Lung (tissue), 12 donors: Measurements from ENCODE around the gene ASCC1. TPM values are rescaled to one million over a fixed set of nuclear protein-coding genes. Genes with fewer than 3 reads are reported as not detected.

ENCODE experiments used
- ATAC-seq: fragments of 200-7000 bp; cut with Tn5 transposase; one replicate; pipeline ENCODE4 v1.9.1; 2020; ENCODE audit warnings: moderate number of reproducible peaks; ENCODE audit not compliant: insufficient read depth, low FRiP score
- DNase-seq, 3 donors: peaks; one replicate each; pipeline ENCODE4 v3.0.0-alpha.2; 2013 to 2017
- H3K27ac ChIP-seq, 2 donors: one replicate each; pipeline ENCODE4 v1.5.1; 2013; ENCODE audit warnings: mild to moderate bottlenecking in 2 of 2, moderate library complexity in 2 of 2, control low read depth in 1 of 2, inconsistent platforms in 1 of 2, low read depth in 1 of 2, low read length in 1 of 2
- H3K27me3 ChIP-seq, 3 donors: one replicate each; pipeline ENCODE4 v1.5.1; 2013; ENCODE audit warnings: low read length in 2 of 3; ENCODE audit not compliant: control insufficient read depth in 3 of 3, insufficient read depth in 3 of 3
- H3K36me3 ChIP-seq, 4 donors: one replicate each; pipeline ENCODE4 v1.5.1; 2013; ENCODE audit warnings: low read length in 4 of 4, mild to moderate bottlenecking in 1 of 4, moderate library complexity in 1 of 4; ENCODE audit not compliant: control insufficient read depth in 4 of 4, insufficient read depth in 4 of 4
- H3K4me1 ChIP-seq, 5 donors: one replicate each; pipeline ENCODE4 v1.5.1; 2013; ENCODE audit warnings: low read length in 5 of 5, mild to moderate bottlenecking in 2 of 5, moderate library complexity in 1 of 5; ENCODE audit not compliant: control insufficient read depth in 5 of 5, insufficient read depth in 5 of 5
- H3K4me3 ChIP-seq: one replicate; pipeline ENCODE4 v1.5.1; 2013; ENCODE audit warnings: mild to moderate bottlenecking, control low read depth, moderate library complexity
- H3K9ac ChIP-seq, 2 donors: one replicate each; pipeline ENCODE4 v1.5.1; 2013; ENCODE audit warnings: low read length in 2 of 2, control low read depth in 1 of 2; ENCODE audit not compliant: insufficient read depth in 1 of 2
- H3K9me3 ChIP-seq, 4 donors: one replicate each; pipeline ENCODE4 v1.5.1; 2013; ENCODE audit warnings: low read length in 3 of 4, mild to moderate bottlenecking in 1 of 4, moderate library complexity in 1 of 4; ENCODE audit not compliant: control insufficient read depth in 4 of 4, insufficient read depth in 3 of 4
- CTCF ChIP-seq: IDR thresholded peaks from 2 replicates; pipeline ENCODE4 v1.5.1; 2012; ENCODE audit warnings: mild to moderate bottlenecking; ENCODE audit errors: control extremely low read depth, extremely low read depth
- WGBS, 2 donors: extraction: QIAGEN DNeasy Blood & Tissue Kit; methylation state at CpG; one replicate each; pipeline ENCODE4 v1.1.7; 2013; 5-methylcytosine and 5-hydroxymethylcytosine counted together
- polyA plus RNA-seq, 2 donors: library from polyadenylated mRNA; stranded (reverse); fragments of 200-250 nt; gene quantifications; one replicate each; pipeline ENCODE4 v1.2.1, GENCODE V29; 2013
- total RNA-seq, 2 donors: library from RNA; depleted of rRNA in 1 of 2; stranded (reverse); fragments of >200 nt in 1 of 2; gene quantifications; one replicate each; pipeline ENCODE4 v1.2.1, GENCODE V29; 2014 to 2021
- donor health status: control.
- donor health status: control.
- donor health status: Bipolar disorder and iron deficiency.
- donor health status: healthy.
- donor health status: DM: yes; HTN: yes; CAD: no.

ASCC1 gene
- total and polyA plus RNA-seq, 4 donors: 9.0 to 29.9 (median 24.2) TPM

- no peaks in the 10 kb centered on the region for H3K36me3 ChIP-seq
- WGBS, 2 donors: 16 to 21% methylated on average over 18 to 19 of the region's 19 CpGs
- no peaks in the 10 kb centered on the region for H3K9me3 ChIP-seq
- H3K27ac ChIP-seq: peak overlapping the region; percentile 95
- H3K4me3 ChIP-seq: no peak overlapping the region
- TF ChIP-seq CTCF: no peak
- DNase-seq (peak in 1 of 3 donors; percentile 98), ATAC-seq (peak; percentile 84)
- peak overlapping the region in 1 of 2 donors; percentile 77 for H3K9ac ChIP-seq
- no peaks in the 10 kb centered on the region for H3K27me3 ChIP-seq
- H3K4me1 ChIP-seq: peaks cover 20 to 49% (median 28%) of the 10 kb centered on the region in 5 donors
Measured at GRCh38 chr10:72260239-72260975, 44.3 kb upstream of the ASCC1 start.

- Histone ChIP-seq H3K27me3 (no peaks in the 10 kb centered on the region), H3K4me3 (no peak overlapping the region), H3K36me3 (no peaks in the 10 kb centered on the region), H3K9ac (no peak overlapping the region), H3K4me1 (peaks cover 22 to 56% (median 36%) of the 10 kb centered on the region in 5 donors), H3K27ac (peak overlapping the region; percentile 95), H3K9me3 (no peaks in the 10 kb centered on the region)
- DNase-seq (peak; percentile 46 to 79 (median 74)), ATAC-seq (no peak)
- WGBS, 2 donors: 58 to 66% methylated on average over 5 of the region's 5 CpGs
- TF ChIP-seq CTCF: no peak
Measured at GRCh38 chr10:72259491-72260238, 43.6 kb upstream of the ASCC1 start.

GRCh38 chr10:72258617-72259016, 42.5 kb upstream of the ASCC1 start:
- no peak for ATAC-seq

More at GRCh38 chr10:72258617-72259016, 42.5 kb upstream of the ASCC1 start:
- H3K9me3 ChIP-seq: no peaks in the 10 kb centered on the region
- H3K36me3 ChIP-seq: no peaks in the 10 kb centered on the region
- peaks cover 21 to 58% (median 42%) of the 10 kb centered on the region in 5 donors for H3K4me1 ChIP-seq
- H3K27ac ChIP-seq: peak overlapping the region in 1 of 2 donors; percentile 25
- H3K27me3 ChIP-seq: no peaks in the 10 kb centered on the region
- TF ChIP-seq CTCF: no peak
- no peak overlapping the region for H3K4me3 ChIP-seq
- 98 to 99% methylated on average over 4 of the region's 4 CpGs for WGBS, 2 donors
- no peak overlapping the region for H3K9ac ChIP-seq
- no peak for DNase-seq
